Upper lobe of left lung (tissue), 4 donors: ENCODE results near the gene UBAC2.

Experiments used
- POLR2AphosphoS5 ChIP-seq, 2 donors: sonication (generic); formaldehyde crosslinking; IDR thresholded peaks; one replicate each; pipeline ENCODE4 v1.5.1; 2017; ENCODE audit warnings: antibody characterized with exemption in 2 of 2
- TF ChIP-seq, protein P1 (sequence below), 6 experiments: fragments of 450-650 bp in 4 of 6; fragments of 200-600 bp in 2 of 6; sonication (generic) in 2 of 6; IDR thresholded peaks; one replicate each; pipeline ENCODE4 v1.5.1; 2016 to 2019; ENCODE audit warnings: antibody characterized with exemption in 6 of 6

- TF ChIP-seq, protein P1, sequence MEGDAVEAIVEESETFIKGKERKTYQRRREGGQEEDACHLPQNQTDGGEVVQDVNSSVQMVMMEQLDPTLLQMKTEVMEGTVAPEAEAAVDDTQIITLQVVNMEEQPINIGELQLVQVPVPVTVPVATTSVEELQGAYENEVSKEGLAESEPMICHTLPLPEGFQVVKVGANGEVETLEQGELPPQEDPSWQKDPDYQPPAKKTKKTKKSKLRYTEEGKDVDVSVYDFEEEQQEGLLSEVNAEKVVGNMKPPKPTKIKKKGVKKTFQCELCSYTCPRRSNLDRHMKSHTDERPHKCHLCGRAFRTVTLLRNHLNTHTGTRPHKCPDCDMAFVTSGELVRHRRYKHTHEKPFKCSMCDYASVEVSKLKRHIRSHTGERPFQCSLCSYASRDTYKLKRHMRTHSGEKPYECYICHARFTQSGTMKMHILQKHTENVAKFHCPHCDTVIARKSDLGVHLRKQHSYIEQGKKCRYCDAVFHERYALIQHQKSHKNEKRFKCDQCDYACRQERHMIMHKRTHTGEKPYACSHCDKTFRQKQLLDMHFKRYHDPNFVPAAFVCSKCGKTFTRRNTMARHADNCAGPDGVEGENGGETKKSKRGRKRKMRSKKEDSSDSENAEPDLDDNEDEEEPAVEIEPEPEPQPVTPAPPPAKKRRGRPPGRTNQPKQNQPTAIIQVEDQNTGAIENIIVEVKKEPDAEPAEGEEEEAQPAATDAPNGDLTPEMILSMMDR (IDR thresholded peaks at IDR 0.05): no peak
- TF ChIP-seq POLR2AphosphoS5 (IDR thresholded peaks at IDR 0.05): no peak
Observed at GRCh38 chr13:99321709-99322108, 121.1 kb downstream of the UBAC2 start.
